Progenitor cell of endocrine pancreas (in vitro differentiated cells): Measurements from ENCODE around the gene CRADD. TPM values are rescaled to one million over a fixed set of nuclear protein-coding genes. Genes with fewer than 3 reads are reported as not detected.

Experiments used
- DNase-seq: peaks from one replicate; pipeline ENCODE4 v3.0.0; 2021; ENCODE audit warnings: low spot score; ENCODE audit not compliant: unreplicated experiment
- H3K27ac Mint-ChIP-seq: 2 replicates; pipeline ENCODE4 v1.8.0; 2021; ENCODE audit warnings: mild to moderate bottlenecking, moderate library complexity, mixed read lengths
- H3K27me3 Mint-ChIP-seq: 2 replicates; pipeline ENCODE4 v1.8.0; 2021; ENCODE audit warnings: mixed read lengths
- H3K36me3 Mint-ChIP-seq: 2 replicates; pipeline ENCODE4 v1.8.0; 2022; ENCODE audit warnings: mixed read lengths; ENCODE audit not compliant: insufficient read depth
- H3K4me1 Mint-ChIP-seq: 2 replicates; pipeline ENCODE4 v1.8.0; 2021; ENCODE audit warnings: low read depth, mixed read lengths
- H3K4me3 Mint-ChIP-seq: 2 replicates; pipeline ENCODE4 v1.8.0; 2021; ENCODE audit warnings: low read depth, mild to moderate bottlenecking, moderate library complexity, mixed read lengths
- H3K9me3 Mint-ChIP-seq: 2 replicates; pipeline ENCODE4 v1.8.0; 2021; ENCODE audit warnings: low read depth, mixed read lengths
- CTCF ChIP-seq: fragments of 200-600 bp; sonication (generic); IDR thresholded peaks from one replicate; pipeline ENCODE4 v1.5.0; 2021; ENCODE audit warnings: antibody characterized with exemption, mild to moderate bottlenecking; ENCODE audit not compliant: unreplicated experiment
- total RNA-seq: library from RNA; stranded (reverse); gene quantifications from 2 replicates; pipeline ENCODE4 v1.2.1, GENCODE V29; 2021

Gene CRADD
- total RNA-seq, 1 donor from 2014 or later = 11.7 TPM

DNA sequence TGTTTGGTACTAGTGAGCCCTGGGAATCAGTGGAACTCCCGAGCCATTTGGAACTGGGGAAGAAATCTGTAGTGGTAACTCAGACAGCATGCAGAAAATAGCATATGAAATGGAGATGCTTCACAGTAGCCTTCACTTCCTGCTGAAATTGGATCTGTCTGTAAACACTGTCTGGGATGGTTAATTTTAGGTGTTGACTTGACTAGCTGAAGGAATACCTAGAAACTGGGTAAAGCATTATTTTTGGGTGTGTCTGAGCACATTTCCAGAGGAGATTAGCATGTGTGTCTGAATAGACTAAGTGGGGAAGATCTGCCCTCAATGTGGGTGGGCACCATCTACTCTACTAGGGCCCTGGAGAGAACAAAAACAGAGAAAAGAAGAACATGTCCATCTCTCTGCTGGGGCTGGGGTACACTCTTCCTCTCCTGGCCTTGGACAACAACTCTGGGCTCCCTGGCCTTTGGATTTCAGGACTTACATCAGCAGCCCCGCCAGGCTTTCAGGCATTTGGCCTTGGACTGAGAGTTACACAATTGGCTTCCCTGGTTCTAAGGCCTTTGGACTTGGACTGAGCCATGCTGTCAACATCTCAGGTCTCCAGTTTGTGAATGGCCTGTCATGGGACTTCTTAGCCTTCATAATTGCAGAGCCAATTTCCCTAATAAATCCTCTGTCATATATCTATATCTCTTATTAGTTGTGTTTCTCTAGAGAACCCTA lies 14.0 kb upstream of the CRADD start:
- no peaks in the 10 kb centered on the region for H3K36me3 Mint-ChIP-seq
- no peaks in the 10 kb centered on the region for H3K4me1 Mint-ChIP-seq
- H3K4me3 Mint-ChIP-seq = no peak overlapping the region
- peaks cover 3% of the 10 kb centered on the region for H3K27me3 Mint-ChIP-seq
- H3K27ac Mint-ChIP-seq = no peak overlapping the region
- no peaks in the 10 kb centered on the region for H3K9me3 Mint-ChIP-seq
- no peak for DNase-seq
- TF ChIP-seq CTCF = no peak

- DNase-seq = no peak
- no peaks in the 10 kb centered on the region for H3K36me3 Mint-ChIP-seq
- H3K27me3 Mint-ChIP-seq = peaks cover 3% of the 10 kb centered on the region
Measured at GRCh38 chr12:93663729-93664084, 13.5 kb upstream of the CRADD start.

DNA sequence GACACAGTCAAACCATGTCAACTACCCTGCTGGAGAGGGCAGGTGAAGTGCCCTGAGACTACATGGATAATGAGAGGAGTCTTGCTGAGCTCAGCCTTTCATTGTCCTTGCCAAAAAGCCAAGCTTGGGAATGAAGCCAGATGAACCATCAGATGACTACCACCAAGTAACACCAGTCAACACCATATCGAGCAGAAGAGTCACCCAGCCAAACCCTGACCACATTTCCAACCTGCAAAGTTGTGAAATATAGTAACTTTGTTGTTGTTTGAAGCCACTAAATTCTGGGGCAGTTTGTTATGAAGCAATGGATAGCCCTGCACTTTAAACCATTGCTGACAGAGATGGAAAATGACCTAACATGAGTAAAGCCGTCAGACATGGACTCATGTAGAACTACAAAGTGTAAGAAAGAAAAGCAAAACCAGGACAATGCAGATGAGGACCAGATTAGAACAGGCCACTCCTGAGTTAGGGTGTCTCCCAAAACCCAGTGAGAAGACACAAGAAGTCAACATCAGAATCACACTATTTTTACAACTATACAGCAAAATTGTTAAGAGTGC lies 12.5 kb upstream of the CRADD start:
- Mint-ChIP-seq H3K27ac (no peak overlapping the region), H3K9me3 (peaks cover 12% of the 10 kb centered on the region), H3K36me3 (no peaks in the 10 kb centered on the region), H3K27me3 (peaks cover 3% of the 10 kb centered on the region), H3K4me3 (no peak overlapping the region), H3K4me1 (no peaks in the 10 kb centered on the region)
- no peak for DNase-seq
- TF ChIP-seq CTCF = no peak

More at GRCh38 chr12:93663729-93664084, 13.5 kb upstream of the CRADD start:
- H3K4me3 Mint-ChIP-seq = no peak overlapping the region
- H3K4me1 Mint-ChIP-seq = no peaks in the 10 kb centered on the region
- no peak overlapping the region for H3K27ac Mint-ChIP-seq
- no peak for TF ChIP-seq CTCF
- peaks cover 5% of the 10 kb centered on the region for H3K9me3 Mint-ChIP-seq

DNA sequence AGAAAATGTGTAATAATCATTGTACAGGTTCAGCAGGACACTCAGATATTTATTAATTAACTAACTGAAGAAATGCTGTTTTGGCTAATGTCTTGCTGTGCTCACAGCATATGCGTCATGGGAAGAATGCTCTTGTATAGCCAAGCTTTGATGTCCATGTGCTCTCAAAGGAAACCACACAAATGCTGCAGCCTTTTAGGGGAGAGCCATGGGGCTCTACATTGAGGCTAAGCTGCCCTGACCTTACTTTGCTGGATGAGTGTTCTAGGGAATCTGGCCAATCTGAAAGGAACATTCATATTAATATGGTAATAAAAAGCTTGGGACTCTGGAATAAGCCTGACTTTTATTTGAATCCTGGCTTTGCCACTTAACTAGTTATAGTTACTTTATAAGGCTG lies 9.5 kb upstream of the CRADD start:
- no peaks in the 10 kb centered on the region for H3K36me3 Mint-ChIP-seq
- no peak for DNase-seq
- H3K9me3 Mint-ChIP-seq = peaks cover 12% of the 10 kb centered on the region
- no peak overlapping the region for H3K27ac Mint-ChIP-seq
- no peaks in the 10 kb centered on the region for H3K4me1 Mint-ChIP-seq
- no peak overlapping the region for H3K4me3 Mint-ChIP-seq
- no peaks in the 10 kb centered on the region for H3K27me3 Mint-ChIP-seq
- TF ChIP-seq CTCF = no peak

DNA sequence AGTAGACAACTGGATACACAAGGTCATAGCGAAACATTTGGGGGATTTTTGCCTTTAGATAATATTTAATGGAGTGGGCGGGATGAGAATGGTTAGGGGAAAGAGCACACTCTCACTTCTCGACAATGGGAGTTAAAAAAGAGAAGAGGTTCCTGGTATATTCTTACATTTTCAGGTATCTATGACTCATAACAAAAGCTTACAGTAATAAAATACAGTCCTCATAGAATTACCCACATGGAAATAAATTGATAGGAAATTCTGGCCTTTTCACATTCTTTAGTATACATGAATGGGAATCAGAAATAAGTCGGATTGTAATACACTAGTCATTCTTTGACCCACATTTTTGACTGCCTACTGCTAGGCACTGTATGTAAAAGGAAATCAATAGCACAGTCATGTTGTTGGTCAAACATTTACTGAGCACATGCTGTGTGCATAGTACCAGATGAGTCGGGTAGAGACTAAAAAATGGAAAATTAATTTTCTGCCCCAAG lies 8.2 kb upstream of the CRADD start:
- no peak for TF ChIP-seq CTCF
- H3K4me3 Mint-ChIP-seq = no peak overlapping the region
- H3K9me3 Mint-ChIP-seq = peaks cover 12% of the 10 kb centered on the region
- H3K36me3 Mint-ChIP-seq = no peaks in the 10 kb centered on the region
- no peak overlapping the region for H3K27ac Mint-ChIP-seq
- H3K4me1 Mint-ChIP-seq = no peaks in the 10 kb centered on the region
- no peaks in the 10 kb centered on the region for H3K27me3 Mint-ChIP-seq
- no peak for DNase-seq
